G401 (cell line): Measurements from ENCODE around the gene PCSK6. TPM values are rescaled to one million over a fixed set of nuclear protein-coding genes. Genes with fewer than 3 reads are reported as not detected.

Experiments
- DNase-seq: peaks from one replicate; pipeline ENCODE4 v3.0.0-alpha.2; 2015; ENCODE audit warnings: low spot score
- in situ Hi-C: cut with HindIII; loops from 2 replicates; pipeline ENCODE4 v1.10.0; 2016; ENCODE audit warnings: low sequenced_read_pairs, mixed read lengths
- total RNA-seq: library from RNA; depleted of rRNA; stranded (reverse); fragments of >200 nt; shearing (Covaris generic); gene quantifications from 2 replicates; pipeline ENCODE4 v1.2.3, GENCODE V29; 2014

Gene PCSK6
- total RNA-seq, 1 experiment from 2014 or later: 0.37 TPM

DNA sequence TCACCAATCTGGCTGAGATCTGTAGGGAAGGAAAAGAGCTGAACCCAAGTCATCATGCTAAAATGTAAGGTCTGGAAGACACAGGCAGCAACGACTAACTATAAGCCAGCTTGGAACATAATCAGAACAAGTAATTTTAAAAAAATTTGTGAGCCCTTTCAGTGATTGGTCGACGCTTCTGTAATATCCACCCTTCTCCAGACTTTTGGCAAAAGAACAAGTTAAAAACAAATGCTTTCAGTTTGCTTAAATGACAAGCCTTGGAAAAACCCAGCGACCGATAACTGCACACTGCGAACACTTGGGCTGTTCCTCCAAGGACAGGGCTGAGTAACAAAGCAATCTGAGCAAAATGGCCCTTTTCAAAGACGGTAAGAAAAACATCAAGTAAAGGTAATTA lies 49.6 kb downstream of the PCSK6 start:
- in situ Hi-C loops: no loop called here
- DNase-seq: no peak

DNA sequence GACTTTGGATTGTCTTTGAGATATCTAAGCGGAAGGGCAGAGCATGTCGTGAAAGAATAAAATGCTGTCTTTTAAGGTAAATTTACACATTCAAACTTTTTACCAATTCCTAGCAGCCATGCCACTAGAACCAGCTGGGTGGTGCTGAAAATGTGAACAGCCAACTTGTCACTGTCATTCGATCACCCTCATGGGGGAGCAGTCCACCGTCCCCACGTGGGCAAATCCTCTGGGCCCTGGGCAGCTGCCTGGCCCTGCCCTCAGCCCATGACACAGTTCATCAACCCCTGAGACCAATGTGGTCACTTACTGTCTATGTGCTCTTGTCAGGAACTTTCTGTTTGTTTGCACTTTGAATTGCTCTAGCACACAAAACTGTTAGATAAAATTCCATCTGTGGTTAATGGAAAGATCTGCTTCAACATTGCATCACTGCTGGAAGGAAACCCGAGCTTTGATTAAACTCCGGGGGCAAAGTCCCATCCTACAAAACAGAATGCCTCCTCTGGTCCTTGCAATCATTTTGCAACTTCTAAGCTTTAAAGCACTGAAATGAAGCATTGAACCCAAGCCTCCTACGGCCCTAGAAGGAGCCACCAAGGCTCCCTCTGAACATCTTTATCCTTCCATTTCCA lies 50.1 kb downstream of the PCSK6 start:
- in situ Hi-C loops: no loop called here
- DNase-seq: no peak

DNA sequence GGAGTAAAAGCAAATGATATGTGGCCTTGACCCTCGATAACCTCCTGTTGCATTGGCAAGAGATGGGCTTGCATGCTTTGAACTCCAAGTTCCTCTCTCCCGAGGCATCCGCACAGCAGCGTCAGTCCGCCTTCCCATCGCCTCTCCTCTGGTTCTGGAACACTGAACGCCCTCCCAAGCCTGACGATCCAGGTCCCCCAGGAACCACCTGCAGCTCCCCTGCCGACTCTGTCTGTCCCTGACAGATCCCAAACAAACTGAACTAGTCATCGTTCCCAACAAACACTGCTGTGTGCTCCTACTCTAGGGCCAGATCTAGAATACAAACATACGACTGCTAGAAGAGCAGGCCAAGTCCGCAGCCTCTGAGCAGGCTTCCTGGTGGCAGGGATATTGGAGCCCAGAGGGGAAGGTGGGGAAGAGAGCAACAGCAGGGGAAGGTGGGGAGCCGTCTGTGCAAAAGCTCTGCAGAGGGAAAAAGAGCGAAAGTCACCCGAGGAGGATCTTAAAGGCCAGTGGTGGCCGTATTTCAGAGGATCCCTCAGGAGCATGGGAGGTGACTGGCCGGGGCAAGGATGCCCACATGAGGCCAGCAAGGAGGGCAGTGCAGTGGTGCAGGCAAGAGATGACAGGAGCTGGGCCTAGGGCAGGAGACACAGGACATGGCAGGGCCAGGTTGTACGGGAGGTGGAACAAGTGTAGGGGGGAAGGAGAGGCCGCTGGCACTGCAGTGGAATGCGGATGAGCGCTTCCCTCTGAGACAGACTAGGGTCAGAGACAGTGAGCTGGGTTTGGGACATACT lies 50.8 kb downstream of the PCSK6 start:
- no peak for DNase-seq
- in situ Hi-C loops: no loop called here

DNA sequence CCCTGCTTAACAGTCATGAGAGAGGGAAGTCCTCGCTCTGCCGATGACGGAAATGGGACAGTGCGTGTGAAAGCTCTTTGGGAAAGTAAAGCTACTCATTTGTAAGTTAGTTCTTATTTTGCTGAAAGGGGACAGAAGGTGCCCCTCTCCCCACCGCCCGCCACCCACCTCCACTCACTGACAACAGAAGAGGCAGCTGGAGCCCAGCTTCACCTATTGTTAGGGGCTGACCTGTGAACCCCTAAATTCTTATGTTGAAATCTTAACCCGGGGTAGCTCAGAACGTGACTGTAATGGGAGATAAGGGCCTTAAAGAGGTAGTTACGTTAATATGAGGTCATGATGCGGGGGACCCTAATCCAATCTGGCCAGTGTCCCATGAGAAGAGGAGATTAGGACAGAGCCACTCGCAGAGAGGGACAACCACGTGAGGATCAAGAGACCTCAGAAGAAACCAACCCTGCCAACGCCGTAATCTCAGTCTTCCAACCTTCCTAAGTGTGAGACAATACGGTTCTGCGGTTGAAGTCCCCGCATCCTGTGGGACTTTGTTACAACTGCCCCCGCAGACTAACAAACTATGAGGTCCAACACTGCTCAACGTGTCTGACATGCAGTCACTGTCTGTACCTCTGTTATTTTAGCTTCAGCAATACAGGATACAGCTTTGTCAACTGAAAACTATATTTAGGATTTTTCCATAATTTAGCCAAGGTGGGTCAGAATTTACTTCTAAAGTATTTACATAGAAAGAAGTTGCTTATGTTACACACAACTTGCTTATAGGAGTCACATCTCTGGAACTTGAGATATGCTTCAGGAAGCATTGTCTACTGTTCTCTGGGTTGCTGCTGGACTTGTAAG lies 51.7 kb downstream of the PCSK6 start:
- in situ Hi-C loops: no loop called here
- no peak for DNase-seq

DNA sequence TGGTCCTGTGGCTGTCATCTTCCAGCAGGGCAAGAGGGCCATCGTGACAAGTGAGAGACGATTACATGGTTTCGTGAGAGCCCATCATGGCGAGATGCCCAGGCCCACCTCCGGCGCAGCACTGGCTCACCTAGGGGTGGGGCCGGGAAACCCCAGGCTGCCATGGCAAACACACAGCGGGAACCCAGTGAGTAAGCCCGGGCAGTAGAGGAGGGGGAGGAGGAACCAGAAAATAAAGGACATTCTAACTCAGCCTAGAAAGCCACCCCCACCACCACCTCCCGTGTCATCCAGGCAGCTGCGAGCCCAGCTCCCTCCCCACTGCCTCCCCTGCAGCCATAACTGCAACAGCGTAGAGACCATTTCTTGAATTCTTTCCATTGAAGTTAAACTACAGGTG lies 52.3 kb downstream of the PCSK6 start:
- in situ Hi-C loops: no loop called here
- DNase-seq: no peak

DNA sequence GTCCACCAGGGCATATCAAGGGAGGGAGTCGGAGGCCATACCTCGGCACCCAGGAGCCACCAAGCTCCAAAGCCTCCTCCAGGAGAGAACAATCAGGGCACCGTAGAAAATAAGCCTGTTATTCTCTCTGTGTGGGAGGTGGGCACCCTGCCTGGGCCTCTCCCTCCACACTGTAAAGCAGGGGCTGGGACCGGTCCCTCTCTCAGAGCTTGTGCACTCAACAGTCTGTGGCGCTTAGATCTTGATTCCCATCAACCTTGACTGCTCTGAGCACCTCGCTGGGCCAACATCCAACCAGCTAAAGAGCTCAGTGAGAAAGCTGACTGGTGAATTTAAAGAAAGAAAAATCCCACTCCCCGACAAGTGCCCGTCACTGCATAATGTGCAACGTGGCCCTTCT lies 53.0 kb downstream of the PCSK6 start:
- no peak for DNase-seq
- in situ Hi-C loops: no loop called here

DNA sequence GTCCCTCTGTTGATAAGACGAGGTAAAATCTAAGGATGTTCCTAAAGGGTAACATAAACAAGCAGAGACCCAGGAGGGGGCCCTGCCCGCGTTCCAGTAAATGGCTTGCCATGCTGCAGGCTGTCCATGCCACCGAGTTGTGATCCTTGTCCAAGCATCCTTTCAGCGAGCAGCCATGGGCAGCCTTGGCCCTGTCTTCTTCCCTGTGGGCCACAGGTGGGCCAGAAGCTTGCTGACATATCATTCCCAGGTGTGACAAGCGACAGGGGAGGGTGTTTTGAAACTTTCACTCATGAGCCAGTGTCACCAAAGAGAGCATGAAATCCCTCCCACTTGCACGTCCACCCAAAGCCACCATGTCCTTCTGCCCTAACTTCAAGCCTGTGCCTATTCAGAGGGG lies 53.7 kb downstream of the PCSK6 start:
- in situ Hi-C loops: no loop called here
- DNase-seq: no peak

DNA sequence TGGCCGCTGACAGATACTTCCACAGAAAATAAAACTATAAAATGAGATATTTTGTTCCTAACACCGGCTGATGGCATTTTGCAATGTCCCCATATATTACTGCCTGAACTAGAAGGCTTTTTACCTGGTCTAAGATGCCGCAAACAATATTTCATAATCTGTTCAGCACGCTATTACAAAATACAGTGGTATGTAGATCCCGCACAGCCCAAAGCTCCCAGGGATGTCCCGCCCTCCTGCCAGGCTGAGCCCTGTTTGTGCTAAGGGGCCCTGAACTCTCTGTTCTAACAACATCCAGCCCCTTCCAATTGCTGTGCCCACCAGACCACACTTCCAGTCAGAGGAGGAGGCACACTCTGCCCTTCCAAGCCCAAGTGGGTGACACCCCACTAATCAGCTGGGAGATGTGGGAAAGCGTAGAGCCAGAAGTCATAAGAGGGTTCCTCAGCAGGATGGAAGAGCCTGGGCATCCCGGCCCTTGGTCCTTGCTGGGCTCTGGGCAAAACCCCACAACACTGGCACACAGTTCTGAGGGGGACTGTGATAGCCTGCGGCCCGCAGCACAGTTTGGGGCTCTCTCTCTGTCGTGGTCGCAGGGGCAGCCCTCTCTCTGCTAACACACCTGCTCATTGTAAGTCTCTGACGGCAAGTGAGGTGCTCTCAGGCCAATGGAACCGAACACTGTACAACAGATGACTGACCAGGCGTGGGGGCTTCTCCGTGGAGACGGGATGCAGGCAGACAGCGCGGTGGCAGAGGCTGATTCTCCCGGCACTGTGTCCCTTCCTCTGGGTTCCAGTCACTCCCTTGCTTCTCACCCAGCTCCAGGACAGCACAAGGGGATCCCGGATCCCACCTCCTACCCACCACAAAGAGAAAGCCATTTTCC lies 55.2 kb downstream of the PCSK6 start:
- in situ Hi-C loops: no loop called here
- no peak for DNase-seq

DNA sequence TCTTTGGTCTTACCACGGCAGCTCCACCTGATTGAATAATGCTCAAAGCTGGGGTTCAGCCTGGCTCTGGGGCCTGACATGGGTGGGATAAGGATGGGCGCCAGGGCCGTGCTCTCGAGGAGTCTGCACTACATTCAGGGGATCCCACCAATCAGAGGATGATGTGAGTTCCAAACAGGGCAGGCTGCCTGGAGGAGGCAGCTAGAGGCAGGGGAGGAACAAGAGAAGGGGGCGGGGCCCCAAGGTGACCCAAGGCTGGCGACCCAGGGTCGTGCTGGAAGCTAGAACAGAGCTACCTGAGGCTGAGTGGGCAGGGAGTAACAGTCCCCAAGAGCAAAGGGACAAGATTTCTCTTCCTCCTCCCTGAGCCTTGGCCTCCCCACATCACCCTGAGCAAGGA lies 56.1 kb downstream of the PCSK6 start:
- no peak for DNase-seq
- in situ Hi-C loops: no loop called here

DNA sequence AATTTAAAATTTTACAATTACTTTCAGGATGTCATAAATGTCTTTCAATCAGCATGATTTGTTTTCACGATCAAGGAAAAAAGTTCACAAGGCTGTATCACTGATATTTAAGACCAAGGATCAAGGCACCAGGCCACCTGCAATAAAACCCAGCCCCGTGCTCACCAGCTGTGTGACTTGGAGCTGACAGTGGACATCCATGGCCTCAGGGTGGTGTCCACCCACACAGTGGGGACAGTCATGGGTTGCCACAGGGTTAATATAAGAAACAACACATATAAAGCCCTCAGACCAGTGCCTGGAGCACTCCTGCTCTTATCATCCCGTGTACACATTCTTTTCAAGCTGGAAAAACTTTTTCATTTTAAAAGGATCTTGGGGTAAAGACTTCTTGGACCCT lies 56.5 kb downstream of the PCSK6 start:
- in situ Hi-C loops: no loop called here
- DNase-seq: no peak

DNA sequence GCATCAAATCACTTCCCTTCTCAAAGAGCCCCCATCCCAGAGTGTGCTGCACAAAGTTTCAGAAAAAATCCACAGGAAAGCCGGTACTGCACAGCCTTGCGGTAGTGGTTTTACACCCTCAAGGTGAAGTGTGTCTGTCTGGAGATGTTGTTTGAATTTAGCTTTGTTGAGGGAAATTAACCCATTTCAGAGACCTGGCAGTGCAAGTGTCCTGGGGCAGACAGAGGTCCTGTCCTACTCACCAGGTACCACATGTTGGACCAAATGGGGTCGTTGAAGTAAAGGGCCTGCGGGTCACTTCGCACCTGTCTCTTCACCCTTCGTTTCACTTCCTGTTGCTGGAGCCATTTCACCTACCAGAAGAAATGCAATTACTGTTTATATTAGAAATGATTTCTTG lies 57.8 kb downstream of the PCSK6 start:
- no peak for DNase-seq
- in situ Hi-C loops: no loop called here

DNA sequence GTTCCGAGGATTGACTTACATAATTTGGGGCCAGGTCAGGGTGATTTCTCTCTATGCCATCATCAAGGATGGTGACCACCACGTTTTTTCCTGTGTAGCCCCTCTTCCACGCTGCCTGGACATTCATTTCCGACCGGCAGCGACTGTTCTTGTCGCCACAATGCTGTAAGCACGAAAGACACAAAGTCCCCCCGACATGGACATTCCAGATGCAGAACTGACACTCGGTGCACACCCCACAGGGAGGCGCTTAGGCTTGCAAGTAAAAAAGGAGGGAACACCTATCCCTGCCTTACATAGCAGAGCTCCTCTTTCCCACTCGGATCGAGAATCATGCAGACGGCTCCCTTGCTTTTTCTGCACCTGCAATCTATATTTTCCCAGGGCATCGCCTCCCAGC lies 58.2 kb downstream of the PCSK6 start:
- in situ Hi-C loops: no loop called here
- DNase-seq: no peak

DNA sequence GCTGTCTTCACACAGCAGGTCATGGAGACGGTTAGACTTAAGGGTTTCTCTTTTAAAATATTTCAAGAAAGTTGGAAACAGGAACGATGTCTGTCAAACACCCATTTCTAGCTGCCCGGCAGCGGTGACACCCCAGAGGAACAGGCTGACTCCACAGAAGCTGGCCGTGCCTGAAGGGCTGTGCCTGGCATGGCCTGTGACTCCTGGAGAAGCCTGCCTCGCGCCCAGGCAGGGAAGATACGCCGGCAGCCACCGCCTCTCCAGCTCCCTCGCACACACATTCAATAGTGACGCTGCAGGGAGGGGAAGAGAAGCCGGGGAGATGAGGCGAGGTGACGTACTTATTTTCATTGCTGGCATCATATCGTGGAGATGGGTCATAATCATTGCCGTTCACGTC lies 59.9 kb downstream of the PCSK6 start:
- in situ Hi-C loops: no loop called here
- no peak for DNase-seq

DNA sequence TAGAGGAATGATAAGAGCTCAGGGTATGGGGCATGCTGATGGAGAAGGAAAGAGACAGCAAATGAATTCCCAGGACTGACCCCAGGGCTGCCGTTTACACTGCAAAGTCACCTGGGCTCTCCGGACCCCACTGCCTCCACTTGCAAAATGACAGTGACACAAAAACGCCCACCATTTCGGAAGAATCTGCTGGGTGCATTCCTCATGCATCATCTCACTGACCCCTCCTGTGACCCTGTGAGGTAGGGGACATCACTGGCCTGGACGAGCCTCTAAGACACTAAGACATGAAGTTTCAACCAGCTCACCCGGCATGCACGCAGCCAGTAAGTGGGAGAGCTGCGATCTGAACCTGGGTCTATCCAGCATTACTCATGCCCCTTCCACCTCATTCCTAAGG lies 60.3 kb downstream of the PCSK6 start:
- in situ Hi-C loops: no loop called here
- DNase-seq: no peak

DNA sequence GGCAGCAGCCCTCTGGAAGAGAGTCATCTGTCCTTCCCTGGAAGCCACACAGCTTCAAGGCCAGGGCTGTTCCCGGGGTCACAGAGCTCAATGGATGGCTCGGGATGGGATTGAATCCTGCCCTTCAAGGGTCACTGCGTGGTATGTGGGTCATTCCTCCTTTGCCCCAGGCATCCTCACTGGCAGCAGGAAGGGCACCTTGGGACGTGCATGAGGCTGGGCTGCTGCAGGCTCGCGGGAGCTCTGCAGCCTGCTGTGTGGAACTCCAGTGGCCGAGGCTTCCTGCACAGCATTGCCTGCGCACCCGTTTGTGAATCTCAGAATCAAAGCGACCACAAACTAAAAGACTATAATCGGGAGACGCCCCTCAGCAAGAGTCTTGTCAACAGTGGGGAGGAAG lies 60.7 kb downstream of the PCSK6 start:
- DNase-seq: no peak
- in situ Hi-C loops: no loop called here

DNA sequence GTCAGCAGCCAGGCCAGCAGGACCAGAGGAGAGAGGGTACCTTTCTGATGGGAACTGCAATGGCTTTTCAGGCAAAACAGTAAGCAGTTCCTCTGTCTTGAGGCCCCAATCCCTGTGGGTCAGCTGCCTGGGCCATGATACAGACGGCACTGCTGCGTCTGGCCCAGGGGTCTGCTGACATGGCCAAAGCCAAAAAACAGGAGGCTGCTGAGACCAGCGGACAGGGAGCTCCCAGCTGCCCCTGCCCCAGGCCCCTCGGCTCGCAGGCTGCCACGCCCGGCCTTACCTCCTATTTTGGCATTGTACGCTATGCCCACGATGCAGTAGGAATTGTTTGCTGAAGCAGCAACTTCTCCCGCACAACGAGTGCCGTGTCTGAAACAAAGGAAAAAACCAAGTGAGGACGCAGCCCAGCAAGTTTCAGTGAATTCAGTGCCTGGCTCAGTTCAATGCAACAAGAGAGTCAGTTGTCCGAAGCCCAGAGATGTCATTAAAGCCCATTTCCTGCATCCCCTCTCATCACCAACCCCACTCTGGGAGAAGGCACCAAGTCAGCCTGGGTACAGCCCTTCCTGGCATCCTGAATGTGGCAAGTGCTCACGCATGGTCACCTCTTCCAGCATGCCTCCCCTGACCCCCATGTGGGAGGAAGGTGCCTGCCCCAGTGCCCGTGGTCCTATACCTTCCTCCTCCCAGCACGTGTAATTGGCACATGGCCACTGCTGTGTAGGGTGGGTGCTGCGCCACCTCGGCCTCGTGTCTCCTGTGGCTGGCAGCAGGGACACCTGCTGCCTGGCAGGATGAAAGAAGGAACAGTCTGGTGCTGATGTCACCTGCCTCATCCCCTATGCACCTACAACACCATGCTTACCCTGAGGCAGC lies 61.7 kb downstream of the PCSK6 start:
- DNase-seq: no peak
- in situ Hi-C loops: no loop called here

DNA sequence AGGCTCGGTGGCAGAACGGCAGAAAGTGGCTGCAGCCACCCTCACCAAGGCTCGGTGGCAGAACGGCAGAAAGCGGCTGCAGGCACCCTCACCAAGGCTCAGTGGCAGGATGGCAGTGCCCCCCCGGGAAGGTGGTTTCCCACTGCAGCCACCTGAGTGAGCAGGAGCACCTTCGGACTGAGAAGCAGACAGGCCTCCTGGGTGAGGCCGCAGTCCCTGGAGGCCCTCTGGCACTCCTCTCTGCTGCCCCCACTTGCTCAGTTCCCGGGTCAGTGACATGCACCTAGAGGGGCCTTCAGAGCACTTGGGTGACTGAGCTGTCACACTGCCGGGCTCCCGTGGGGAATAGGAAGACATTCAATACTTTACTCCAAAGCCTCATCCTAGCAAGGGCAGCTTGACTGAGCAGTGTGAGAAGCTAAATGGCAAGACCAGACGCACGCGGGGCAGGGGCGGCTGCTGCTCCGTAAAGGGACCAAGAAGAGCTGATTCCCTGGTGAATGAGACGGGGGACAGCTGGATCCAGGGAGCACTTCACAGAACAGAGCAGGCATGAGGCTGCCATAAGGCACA lies 62.7 kb downstream of the PCSK6 start:
- in situ Hi-C loops: no loop called here
- DNase-seq: no peak

DNA sequence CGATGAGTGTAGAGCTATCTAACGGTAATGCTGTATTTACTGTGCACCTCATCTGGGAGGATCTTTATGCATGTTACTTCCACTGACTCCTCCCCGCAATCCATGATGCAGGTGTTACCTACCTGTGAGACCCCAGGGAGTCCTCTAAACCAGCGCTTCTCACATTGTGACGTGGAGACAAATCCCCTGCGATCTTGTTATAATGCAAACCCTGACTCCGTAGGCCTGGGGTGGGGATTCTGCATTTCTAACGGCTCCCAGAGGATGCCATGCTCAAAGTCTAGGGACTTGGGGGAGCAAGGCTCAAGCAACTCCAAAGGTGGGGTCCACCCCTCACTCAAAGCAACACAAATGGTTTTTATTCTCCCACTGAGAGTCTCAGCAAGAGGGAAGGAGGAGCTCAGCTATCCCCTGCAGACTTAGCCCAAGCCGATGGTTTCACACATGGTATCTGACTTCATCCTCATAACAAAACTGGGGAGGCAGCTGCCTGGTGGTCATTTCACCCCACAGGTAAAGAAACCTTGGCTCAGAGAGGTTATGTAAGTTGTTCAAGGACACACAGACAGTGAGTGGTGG lies 63.6 kb downstream of the PCSK6 start:
- in situ Hi-C loops: no loop called here
- no peak for DNase-seq
